GM19025 (cell line): Measurements from ENCODE around the gene KRT14.

Source experiments
- ATAC-seq: cut with Tn5 transposase; IDR thresholded peaks from one replicate; pipeline ENCODE4 v1.9.1; 2021; ENCODE audit warnings: mild to moderate bottlenecking, low read depth, moderate library complexity; ENCODE audit not compliant: unreplicated experiment

The KRT14 gene

GRCh38 chr17:41533613-41534012 lies 53.1 kb downstream of the KRT14 start:
- no peak for ATAC-seq

- ATAC-seq = no peak
Observed at GRCh38 chr17:41532947-41533570, 53.6 kb downstream of the KRT14 start.
